GM21786 (cell line): ENCODE measurements around the gene G6PC1.
"Not testable (repeated sequence)": the region's sequence is repeated elsewhere in the genome, so short reads cannot be mapped to it uniquely, and the experiment has no call there.

Source experiments
- ATAC-seq: cut with Tn5 transposase; IDR thresholded peaks from one replicate; pipeline ENCODE4 v1.9.1; 2021; ENCODE audit not compliant: unreplicated experiment

Gene G6PC1

DNA sequence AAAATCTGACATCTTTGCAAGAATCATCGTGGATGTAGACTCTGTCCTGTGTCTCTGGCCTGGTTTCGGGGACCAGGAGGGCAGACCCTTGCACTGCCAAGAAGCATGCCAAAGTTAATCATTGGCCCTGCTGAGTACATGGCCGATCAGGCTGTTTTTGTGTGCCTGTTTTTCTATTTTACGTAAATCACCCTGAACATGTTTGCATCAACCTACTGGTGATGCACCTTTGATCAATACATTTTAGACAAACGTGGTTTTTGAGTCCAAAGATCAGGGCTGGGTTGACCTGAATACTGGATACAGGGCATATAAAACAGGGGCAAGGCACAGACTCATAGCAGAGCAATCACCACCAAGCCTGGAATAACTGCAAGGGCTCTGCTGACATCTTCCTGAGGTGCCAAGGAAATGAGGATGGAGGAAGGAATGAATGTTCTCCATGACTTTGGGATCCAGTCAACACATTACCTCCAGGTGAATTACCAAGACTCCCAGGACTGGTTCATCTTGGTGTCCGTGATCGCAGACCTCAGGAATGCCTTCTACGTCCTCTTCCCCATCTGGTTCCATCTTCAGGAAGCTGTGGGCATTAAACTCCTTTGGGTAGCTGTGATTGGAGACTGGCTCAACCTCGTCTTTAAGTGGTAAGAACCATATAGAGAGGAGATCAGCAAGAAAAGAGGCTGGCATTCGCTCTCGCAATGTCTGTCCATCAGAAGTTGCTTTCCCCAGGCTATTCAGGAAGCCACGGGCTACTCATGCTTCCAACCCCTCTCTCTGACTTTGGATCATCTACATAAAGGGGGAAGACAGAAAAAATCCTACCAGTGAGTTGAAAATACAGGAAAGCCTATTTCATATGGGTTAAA, at the start of gene G6PC1:
Gene G6PC1 (plus strand): TSS at position 340 of the 872 bp plus-strand sequence. CDS start 78 bp downstream, at position 418.
- no peak for ATAC-seq

DNA sequence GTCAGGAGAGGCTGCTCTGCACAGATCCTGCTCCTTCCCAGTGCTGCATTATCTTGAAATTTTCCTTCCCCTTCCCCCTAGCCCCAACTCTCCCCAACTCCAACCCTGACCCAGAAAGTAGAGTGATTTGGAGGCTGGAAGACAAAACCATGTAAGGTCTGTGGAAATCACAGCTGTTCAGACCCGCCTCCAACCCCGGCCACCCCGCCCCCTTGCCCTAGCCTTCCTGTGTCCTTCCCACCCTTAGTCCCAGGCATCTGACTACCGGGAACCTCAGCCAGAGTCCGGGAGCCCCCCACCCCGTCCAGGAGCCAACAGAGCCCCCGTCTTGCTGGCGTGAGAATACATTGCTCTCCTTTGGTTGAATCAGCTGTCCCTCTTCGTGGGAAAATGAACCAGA, 49.6 kb upstream of the G6PC1 start, which contains the start of gene AOC3:
Gene AOC3 (plus strand): TSS at position 246 of the 400 bp plus-strand sequence. CDS start 145 bp downstream, at position 391.
- ATAC-seq, result no peak

DNA sequence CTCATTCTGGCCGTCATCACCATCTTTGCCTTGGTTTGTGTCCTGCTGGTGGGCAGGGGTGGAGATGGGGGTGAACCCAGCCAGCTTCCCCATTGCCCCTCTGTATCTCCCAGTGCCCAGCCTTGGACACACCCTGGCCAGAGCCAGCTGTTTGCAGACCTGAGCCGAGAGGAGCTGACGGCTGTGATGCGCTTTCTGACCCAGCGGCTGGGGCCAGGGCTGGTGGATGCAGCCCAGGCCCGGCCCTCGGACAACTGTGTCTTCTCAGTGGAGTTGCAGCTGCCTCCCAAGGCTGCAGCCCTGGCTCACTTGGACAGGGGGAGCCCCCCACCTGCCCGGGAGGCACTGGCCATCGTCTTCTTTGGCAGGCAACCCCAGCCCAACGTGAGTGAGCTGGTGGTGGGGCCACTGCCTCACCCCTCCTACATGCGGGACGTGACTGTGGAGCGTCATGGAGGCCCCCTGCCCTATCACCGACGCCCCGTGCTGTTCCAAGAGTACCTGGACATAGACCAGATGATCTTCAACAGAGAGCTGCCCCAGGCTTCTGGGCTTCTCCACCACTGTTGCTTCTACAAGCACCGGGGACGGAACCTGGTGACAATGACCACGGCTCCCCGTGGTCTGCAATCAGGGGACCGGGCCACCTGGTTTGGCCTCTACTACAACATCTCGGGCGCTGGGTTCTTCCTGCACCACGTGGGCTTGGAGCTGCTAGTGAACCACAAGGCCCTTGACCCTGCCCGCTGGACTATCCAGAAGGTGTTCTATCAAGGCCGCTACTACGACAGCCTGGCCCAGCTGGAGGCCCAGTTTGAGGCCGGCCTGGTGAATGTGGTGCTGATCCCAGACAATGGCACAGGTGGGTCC, 49.0 kb upstream of the G6PC1 start:
- not testable (repeated sequence) for ATAC-seq

GRCh38 chr17:42852351-42852750, 48.2 kb upstream of the G6PC1 start:
- ATAC-seq, result no peak

- ATAC-seq, result no peak
These were observed 47.6 kb upstream of the G6PC1 start for GRCh38 chr17:42853004-42853403.

- no peak for ATAC-seq
These were observed 47.0 kb upstream of the G6PC1 start for GRCh38 chr17:42853597-42853967.

DNA sequence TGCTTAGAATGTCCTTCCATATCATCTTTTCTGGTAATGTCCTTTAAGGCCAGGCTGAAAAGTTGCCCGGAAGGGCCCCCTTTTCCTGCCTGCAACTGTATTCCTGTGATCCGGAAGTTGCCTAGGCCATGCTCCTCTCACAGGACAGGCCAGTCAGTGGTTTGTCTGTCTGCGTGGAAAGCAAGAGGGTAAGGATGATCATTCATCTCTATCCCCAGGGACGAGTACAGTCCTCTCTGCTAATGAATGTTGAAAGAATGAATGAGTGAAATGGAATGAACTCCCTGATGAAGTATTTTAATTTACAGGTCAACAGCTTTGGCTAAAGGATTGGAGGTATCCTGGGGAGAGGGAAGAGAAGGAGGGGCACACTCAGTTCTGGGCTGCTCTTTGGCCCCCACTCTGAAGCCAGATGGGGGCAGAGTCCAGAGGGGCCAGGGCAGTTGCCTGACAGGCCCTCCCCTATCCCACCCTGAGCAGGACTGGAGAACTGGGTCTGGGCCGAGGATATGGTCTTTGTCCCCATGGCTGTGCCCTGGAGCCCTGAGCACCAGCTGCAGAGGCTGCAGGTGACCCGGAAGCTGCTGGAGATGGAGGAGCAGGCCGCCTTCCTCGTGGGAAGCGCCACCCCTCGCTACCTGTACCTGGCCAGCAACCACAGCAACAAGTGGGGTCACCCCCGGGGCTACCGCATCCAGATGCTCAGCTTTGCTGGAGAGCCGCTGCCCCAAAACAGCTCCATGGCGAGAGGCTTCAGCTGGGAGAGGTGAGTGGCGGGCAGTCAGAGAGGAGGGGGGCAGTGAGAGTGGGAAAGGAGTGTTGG, 46.4 kb upstream of the G6PC1 start:
- no peak for ATAC-seq

- ATAC-seq, result no peak
These were observed 45.5 kb upstream of the G6PC1 start for GRCh38 chr17:42855048-42855596.

- not testable (repeated sequence) for ATAC-seq
These were observed 44.5 kb upstream of the G6PC1 start for GRCh38 chr17:42856093-42856492.

- not testable (repeated sequence) for ATAC-seq
These were observed 44.1 kb upstream of the G6PC1 start for GRCh38 chr17:42856516-42856915.

GRCh38 chr17:42857389-42857788, 43.2 kb upstream of the G6PC1 start:
- ATAC-seq, result no peak

- no peak for ATAC-seq
These were observed 34.9 kb upstream of the G6PC1 start for GRCh38 chr17:42865638-42866094.

DNA sequence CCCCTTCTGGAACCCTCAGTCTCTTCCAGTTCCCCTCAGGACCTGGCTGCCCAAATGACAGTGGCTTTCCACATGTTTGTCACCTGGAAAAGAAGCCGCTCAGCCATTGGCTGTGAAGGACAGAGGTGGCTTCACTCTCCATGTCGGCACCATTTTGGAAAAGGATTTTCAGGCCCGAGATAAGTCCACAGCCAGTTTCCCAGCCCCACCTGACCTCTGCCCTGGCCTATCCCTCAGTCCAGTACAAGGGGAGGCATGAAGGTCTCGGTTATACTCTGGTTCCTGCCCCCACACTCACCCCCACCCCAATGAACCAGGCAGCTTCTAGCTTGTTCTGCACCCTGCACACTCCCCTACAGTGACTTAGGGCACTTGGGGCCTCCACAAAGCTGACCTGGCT, 34.4 kb upstream of the G6PC1 start:
- no peak for ATAC-seq

- ATAC-seq, result no peak
These were observed 33.7 kb upstream of the G6PC1 start for GRCh38 chr17:42866631-42867575.

DNA sequence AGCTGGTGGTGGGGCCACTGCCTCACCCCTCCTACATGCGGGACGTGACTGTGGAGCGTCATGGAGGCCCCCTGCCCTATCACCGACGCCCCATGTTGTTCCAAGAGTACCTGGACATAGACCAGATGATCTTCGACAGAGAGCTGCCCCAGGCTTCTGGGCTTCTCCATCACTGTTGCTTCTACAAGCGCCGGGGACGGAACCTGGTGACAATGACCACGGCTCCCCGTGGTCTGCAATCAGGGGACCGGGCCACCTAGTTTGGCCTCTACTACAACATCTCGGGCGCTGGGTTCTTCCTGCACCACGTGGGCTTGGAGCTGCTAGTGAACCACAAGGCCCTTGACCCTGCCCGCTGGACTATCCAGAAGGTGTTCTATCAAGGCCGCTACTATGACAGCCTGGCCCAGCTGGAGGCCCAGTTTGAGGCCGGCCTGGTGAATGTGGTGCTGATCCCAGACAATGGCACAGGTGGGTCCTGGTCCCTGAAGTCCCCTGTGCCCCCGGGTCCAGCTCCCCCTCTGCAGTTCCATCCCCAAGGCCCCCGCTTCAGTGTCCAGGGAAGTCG, 32.8 kb upstream of the G6PC1 start:
- ATAC-seq, result not testable (repeated sequence)

GRCh38 chr17:42868338-42868737, 32.3 kb upstream of the G6PC1 start:
- no peak for ATAC-seq

- ATAC-seq, result no peak
These were observed 29.0 kb upstream of the G6PC1 start for GRCh38 chr17:42871647-42872046.

DNA sequence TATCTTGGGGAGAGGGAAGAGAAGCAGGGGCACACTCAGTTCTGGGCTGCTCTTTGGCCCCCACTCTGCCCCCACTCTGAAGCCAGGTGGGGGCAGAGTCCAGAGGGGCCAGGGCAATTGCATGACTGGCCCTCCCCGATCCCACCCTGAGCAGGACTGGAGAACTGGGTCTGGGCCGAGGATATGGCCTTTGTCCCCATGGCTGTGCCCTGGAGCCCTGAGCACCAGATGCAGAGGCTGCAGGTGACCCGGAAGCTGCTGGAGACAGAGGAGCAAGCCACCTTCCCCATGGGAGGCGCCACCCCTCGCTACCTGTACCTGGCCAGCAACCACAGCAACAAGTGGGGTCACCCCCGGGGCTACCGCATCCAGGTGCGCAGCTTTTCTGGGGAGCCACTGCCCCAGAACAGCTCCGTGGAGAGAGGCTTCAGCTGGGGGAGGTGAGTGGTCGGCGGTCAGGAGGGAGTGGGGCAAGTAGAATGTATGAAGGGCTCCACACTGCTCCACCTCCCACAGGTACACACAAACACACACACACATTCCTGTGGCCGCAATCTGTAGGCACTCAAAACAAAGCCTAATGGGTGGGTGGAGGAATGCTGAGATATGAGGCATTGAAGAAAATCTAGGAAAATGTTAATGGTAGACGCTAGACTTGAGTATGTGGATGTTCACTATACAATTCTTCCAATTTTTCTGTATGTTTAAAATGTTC, 28.2 kb upstream of the G6PC1 start:
- no peak for ATAC-seq
